Measurements from ENCODE around the gene ANKRD20A1. TPM values are rescaled to one million over a fixed set of nuclear protein-coding genes. Genes with fewer than 3 reads are reported as not detected.
"Not testable (repeated sequence)": the region's sequence is repeated elsewhere in the genome, so short reads cannot be mapped to it uniquely, and the experiment has no call there.

Gene ANKRD20A1
- 1.7 TPM for total RNA-seq
- long read RNA-seq = 0 reads

DNA sequence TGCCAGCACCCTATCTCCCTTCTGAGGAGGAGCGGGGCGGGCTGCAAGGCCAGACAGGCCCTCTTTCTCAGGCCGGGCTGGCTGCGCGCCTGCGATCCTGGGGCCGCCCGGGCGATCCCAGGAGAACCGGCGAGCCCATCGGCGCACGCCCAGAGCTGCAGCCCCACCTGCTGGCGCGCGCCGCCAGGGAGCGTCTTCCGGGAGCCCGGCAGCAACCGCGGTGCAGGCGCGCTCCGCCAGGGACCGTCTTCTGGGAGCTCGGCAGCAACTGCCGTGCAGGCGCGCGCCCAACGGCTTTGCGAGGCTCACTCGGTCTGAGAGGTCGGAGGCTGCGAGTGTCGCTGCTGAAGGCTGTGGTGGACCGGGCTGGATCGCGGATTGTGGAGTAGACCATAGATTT, at the start of gene ANKRD20A1:
Gene ANKRD20A1 (plus strand): TSS at position 61 of the 400 bp plus-strand sequence. CDS start 496 bp downstream, outside the sequence.
- DNase-seq (ENCODE audit: missing footprints); intact Hi-C loops (cut with DNase I); ATAC-seq: not testable (repeated sequence)

DNA sequence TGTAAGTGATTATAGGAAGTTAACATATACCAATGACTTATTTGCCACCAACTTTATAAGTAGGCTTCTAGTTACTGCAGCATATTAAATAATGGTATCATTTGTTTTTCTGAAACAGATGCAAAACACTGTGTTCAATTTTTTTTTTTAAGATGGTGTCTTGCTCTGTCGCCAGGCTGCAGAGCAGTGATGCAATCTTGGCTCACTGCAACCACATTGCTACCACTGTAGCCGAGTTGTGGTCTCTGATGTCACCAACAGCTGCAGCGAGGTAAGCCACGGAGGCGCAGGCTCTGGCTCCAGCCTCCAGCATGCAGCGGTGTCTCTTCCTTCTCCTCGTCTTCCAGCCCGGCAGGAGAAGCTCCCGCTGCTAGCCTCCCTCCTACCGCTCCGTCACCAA, 26.6 kb upstream of the ANKRD20A1 start:
- DNase-seq (ENCODE audit: missing footprints); ATAC-seq; intact Hi-C loops (cut with DNase I): not testable (repeated sequence)
